ENCODE measurements around the gene RNF123. TPM values are rescaled to one million over a fixed set of nuclear protein-coding genes. Genes with fewer than 3 reads are reported as not detected.
A peak's percentile ranks its signal among the peaks of the same experiment; 100 is the strongest.

The RNF123 gene
- total and polyA plus RNA-seq, 10 of the 15 experiments (the other 5 are each of a cell fraction or from before 2014, with no cell fraction given): 4.2 to 31.5 (median 17.6) TPM

GRCh38 chr3:49714728-49715550 is 25.6 kb downstream of the RNF123 start:
- POLR2A ChIA-PET: no interaction called here
- TF ChIP-seq SPI1 (IDR thresholded peaks at IDR 0.05; ENCODE audit: borderline replicate concordance, insufficient read depth, low read depth, low read length): no peak
- peak; percentile 7; the same call in 1 of the 2 replicates for TF ChIP-seq POLR2A (IDR thresholded peaks at IDR 0.05; ENCODE audit: low read depth, low read length)
- Histone ChIP-seq H3K36me3 (ENCODE audit: control insufficient read depth in 2 of 2, insufficient read depth in 2 of 2, low read length in 1 of 2) (no peaks in the 10 kb centered on the region; a peak in 2 of 4 replicates), H4K20me1 (ENCODE audit: control insufficient read depth, insufficient read depth) (no peaks in the 10 kb centered on the region), H3K27me3 (replicated peaks in 1 of 2; ENCODE audit: control insufficient read depth in 2 of 2, insufficient read depth in 2 of 2, low read length in 1 of 2) (no peaks in the 10 kb centered on the region), H3K4me3 (no peak overlapping the region), H2AFZ (ENCODE audit: control insufficient read depth, low read depth, low read length) (no peak overlapping the region), H3K4me1 (ENCODE audit: control insufficient read depth, insufficient read depth, low read length) (peaks cover 6% of the 10 kb centered on the region), H3K9ac (ENCODE audit: control insufficient read depth, insufficient read depth, low read length) (no peak overlapping the region), H3K4me2 (ENCODE audit: control insufficient read depth, insufficient read depth) (no peak overlapping the region), H3K27ac (ENCODE audit: control insufficient read depth, insufficient read depth) (no peak overlapping the region), H3K9me3 (replicated peaks; ENCODE audit: control insufficient read depth, insufficient read depth, low read length) (no peaks in the 10 kb centered on the region; the same call in 2 of the 3 replicates), H3K79me2 (ENCODE audit: control insufficient read depth, insufficient read depth, low read length) (no peaks in the 10 kb centered on the region)
- intact Hi-C loops (cut with micrococcal nuclease; ENCODE audit: unreplicated experiment): no loop called here
- ATAC-seq (no peak), FAIRE-seq (no peak), DNase-seq (ENCODE audit: low read depth, low spot score) (no peak)
- CTCF ChIA-PET: no interaction called here
- SMC1A ChIA-PET (ENCODE audit: uncharacterized antibody, unreplicated experiment): no interaction called here
- WGBS (ENCODE audit: insufficient coverage, insufficient replicate concordance, low lambda C conversion rate, missing lambda C conversion rate): 76% methylated on average over 13 of the region's 13 CpGs
- BruUV-seq (replicated peaks): no TSS peak
- in situ Hi-C loops (cut with MboI): no loop called here
- RAD21 ChIA-PET (ENCODE audit: unreplicated experiment): no interaction called here

GRCh38 chr3:49715611-49716121 is 26.3 kb downstream of the RNF123 start:
- H3K27ac ChIP-seq (ENCODE audit: control insufficient read depth, insufficient read depth): no peak overlapping the region
- no peak for ATAC-seq
- H3K36me3 ChIP-seq (ENCODE audit: control insufficient read depth in 2 of 2, insufficient read depth in 2 of 2, low read length in 1 of 2): peaks cover 0 to 2% of the 10 kb centered on the region in 2 experiments; a peak in 2 of 4 replicates
- WGBS (ENCODE audit: insufficient coverage, insufficient replicate concordance, low lambda C conversion rate, missing lambda C conversion rate): 87% methylated on average over 13 of the region's 13 CpGs
- no peak for FAIRE-seq
- no peak overlapping the region for H3K4me2 ChIP-seq (ENCODE audit: control insufficient read depth, insufficient read depth)
- CTCF ChIA-PET: no interaction called here
- no peak for DNase-seq (ENCODE audit: low read depth, low spot score)
- RAD21 ChIA-PET (ENCODE audit: unreplicated experiment): no interaction called here
- H3K9ac ChIP-seq (ENCODE audit: control insufficient read depth, insufficient read depth, low read length): no peak overlapping the region
- intact Hi-C loops (cut with micrococcal nuclease; ENCODE audit: unreplicated experiment) (no loop called here), in situ Hi-C loops (cut with MboI) (no loop called here)
- no TSS peak for BruUV-seq (replicated peaks)
- no peak overlapping the region for H2AFZ ChIP-seq (ENCODE audit: control insufficient read depth, low read depth, low read length)
- H3K4me1 ChIP-seq (ENCODE audit: control insufficient read depth, insufficient read depth, low read length): peaks cover 6% of the 10 kb centered on the region
- H3K27me3 ChIP-seq (replicated peaks in 1 of 2; ENCODE audit: control insufficient read depth in 2 of 2, insufficient read depth in 2 of 2, low read length in 1 of 2): no peaks in the 10 kb centered on the region
- no peaks in the 10 kb centered on the region; the same call in 2 of the 3 replicates for H3K9me3 ChIP-seq (replicated peaks; ENCODE audit: control insufficient read depth, insufficient read depth, low read length)
- H3K79me2 ChIP-seq (ENCODE audit: control insufficient read depth, insufficient read depth, low read length): no peaks in the 10 kb centered on the region
- SMC1A ChIA-PET (ENCODE audit: uncharacterized antibody, unreplicated experiment): no interaction called here
- no peaks in the 10 kb centered on the region for H4K20me1 ChIP-seq (ENCODE audit: control insufficient read depth, insufficient read depth)
- POLR2A ChIA-PET: no interaction called here
- H3K4me3 ChIP-seq: no peak overlapping the region
- no peak for TF ChIP-seq ZNF274 (IDR thresholded peaks at IDR 0.05; ENCODE audit: insufficient read depth, insufficient read length)
- no peak for TF ChIP-seq CEBPB (IDR thresholded peaks at IDR 0.05; ENCODE audit: borderline replicate concordance in 1 of 2, low read depth in 2 of 2, low read length in 2 of 2)
- TF ChIP-seq ZSCAN29 (IDR thresholded peaks at IDR 0.05): no peak
- TF ChIP-seq CHD4 (IDR thresholded peaks at IDR 0.05): no peak
- no peak for TF ChIP-seq REST (IDR thresholded peaks at IDR 0.05; ENCODE audit: low read depth, low read length)
- TF ChIP-seq SMARCA5 (IDR thresholded peaks at IDR 0.05): no peak
- no peak for TF ChIP-seq EED (IDR thresholded peaks at IDR 0.05; ENCODE audit: low read depth)
- TF ChIP-seq EZH2 (IDR thresholded peaks at IDR 0.05; ENCODE audit: borderline replicate concordance, control insufficient read depth, low read depth, low read length): no peak
- TF ChIP-seq CBFB (IDR thresholded peaks at IDR 0.05; ENCODE audit: low read depth): no peak
- TF ChIP-seq SMAD1 (IDR thresholded peaks at IDR 0.05; ENCODE audit: low read depth, partially characterized antibody): no peak
